ENCODE data around the gene COA3. TPM values are rescaled to one million over a fixed set of nuclear protein-coding genes. Genes with fewer than 3 reads are reported as not detected.
A peak's percentile ranks its signal among the peaks of the same experiment; 100 is the strongest.

Gene COA3
- total RNA-seq, 6 experiments from 2014 or later: 50.4 to 118 (median 68.3) TPM

DNA sequence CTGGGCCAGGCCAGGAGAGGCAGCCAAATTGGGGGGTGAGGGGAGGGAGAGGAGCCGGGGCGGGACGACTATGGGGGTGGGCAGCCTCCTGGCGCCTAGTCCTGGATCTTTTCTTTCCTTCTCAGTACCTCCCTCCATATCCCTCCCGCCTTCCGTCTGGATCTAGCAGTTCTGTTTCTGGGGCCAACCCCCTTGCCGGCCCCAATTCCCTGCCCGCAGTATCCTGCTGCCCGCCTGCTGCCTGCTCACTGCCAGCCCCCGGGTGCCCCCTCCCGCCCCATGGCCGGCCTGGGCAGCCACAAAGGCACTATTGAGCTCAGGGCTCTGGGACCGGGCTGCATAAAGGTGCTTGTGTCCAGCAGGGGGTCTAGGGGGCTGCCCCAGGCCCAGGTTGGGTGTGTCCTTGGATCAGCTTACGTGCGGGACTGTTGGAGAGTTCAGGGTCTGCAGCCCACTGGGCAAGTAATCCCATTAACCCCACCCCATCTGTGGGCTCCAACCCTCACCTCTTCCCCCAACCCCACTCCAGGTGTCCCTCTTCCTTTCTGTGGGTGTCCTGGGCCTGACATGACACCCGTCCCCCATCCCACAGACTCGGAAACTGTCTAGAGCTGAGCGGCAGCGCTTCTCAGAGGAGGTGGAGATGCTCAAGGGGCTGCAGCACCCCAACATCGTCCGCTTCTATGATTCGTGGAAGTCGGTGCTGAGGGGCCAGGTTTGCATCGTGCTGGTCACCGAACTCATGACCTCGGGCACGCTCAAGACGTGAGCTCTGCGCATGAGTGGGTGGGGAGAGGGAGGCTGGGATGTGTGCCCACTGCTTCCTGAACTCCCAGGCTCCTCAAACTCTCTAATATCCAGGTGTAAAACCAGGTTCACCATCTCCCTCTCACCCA, 16.1 kb downstream of the COA3 start:
- intact Hi-C loops (cut with DNase I): no loop called here
- no peaks in the 10 kb centered on the region for H3K9me3 ChIP-seq
- peaks cover 0 to 18% (median 8%) of the 10 kb centered on the region in 4 donors for H3K36me3 ChIP-seq
- H3K27me3 ChIP-seq: no peaks in the 10 kb centered on the region
- H3K27ac ChIP-seq: no peak overlapping the region
- ATAC-seq (no peak), DNase-seq (no peak)
- no peak overlapping the region for H3K4me3 ChIP-seq
- peaks cover 0 to 12% (median 0%) of the 10 kb centered on the region in 4 donors for H3K4me1 ChIP-seq
- WGBS (ENCODE audit: insufficient coverage, low coverage, low lambda C conversion rate, missing lambda C conversion rate): 26% methylated on average over 13 of the region's 29 CpGs
- TF ChIP-seq POLR2A (IDR thresholded peaks at IDR 0.05): no peak
- TF ChIP-seq CTCF (IDR thresholded peaks at IDR 0.05): no peak

DNA sequence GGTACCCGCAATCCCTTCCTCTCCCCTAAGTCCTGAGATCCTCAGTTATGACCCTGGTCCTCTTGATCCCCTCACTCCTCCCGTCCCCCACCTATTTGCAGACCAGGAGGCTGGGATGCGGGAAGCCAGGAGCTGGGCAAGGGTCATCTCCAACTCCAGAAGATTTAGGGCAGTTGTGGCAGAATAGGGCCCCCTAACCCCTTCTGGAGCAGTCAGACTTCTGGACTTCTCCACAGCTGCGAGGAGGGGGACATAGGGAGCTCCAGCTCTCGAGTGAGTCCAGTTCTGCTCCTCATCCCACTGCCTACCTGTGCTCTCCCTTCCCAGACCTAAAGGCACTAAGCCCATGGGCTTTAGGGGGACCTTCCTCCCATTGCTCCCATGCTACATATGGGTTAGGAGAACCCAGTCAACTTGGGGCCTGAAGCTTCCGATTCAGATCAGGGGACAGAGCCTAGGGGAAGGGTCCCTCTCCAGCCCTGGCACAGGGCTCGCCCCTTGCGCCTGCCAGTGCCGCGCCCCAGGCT, 16.8 kb downstream of the COA3 start:
- ATAC-seq (no peak), DNase-seq (no peak)
- 26% methylated on average over 5 of the region's 10 CpGs for WGBS (ENCODE audit: insufficient coverage, low coverage, low lambda C conversion rate, missing lambda C conversion rate)
- Histone ChIP-seq H3K9me3 (no peaks in the 10 kb centered on the region), H3K27ac (no peak overlapping the region), H3K27me3 (no peaks in the 10 kb centered on the region), H3K36me3 (peaks cover 0 to 25% (median 12%) of the 10 kb centered on the region in 4 donors), H3K4me1 (peaks cover 0 to 12% (median 0%) of the 10 kb centered on the region in 4 donors), H3K4me3 (no peak overlapping the region)
- intact Hi-C loops (cut with DNase I): no loop called here
- TF ChIP-seq POLR2A (IDR thresholded peaks at IDR 0.05): no peak
- no peak for TF ChIP-seq CTCF (IDR thresholded peaks at IDR 0.05)

DNA sequence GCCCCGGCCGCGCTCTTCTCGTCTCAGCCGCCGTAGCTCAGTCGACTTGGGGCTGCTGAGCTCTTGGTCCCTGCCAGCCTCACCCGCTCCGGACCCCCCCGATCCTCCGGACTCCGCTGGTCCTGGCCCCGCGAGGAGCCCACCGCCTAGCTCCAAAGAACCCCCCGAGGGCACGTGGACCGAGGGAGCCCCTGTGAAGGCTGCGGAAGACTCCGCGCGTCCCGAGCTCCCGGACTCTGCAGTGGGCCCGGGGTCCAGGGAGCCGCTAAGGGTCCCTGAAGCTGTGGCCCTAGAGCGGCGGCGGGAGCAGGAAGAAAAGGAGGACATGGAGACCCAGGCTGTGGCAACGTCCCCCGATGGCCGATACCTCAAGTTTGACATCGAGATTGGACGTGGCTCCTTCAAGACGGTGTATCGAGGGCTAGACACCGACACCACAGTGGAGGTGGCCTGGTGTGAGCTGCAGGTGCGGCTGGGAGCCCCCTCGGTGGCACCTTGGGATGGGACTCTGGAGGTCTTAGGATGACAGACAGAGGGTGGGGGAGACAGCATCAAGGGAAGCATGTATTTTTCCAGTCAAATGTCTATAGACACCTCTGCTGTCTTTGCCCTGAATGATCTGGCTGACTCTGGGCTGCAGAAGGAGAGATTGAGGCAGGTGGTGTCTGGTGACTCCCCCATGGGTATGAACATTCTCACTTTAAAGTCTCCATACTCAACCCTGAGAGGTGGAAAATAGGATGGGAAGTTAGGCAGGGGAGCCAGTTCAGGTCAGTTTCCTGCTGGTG, 17.5 kb downstream of the COA3 start:
- Histone ChIP-seq H3K9me3 (no peaks in the 10 kb centered on the region), H3K27me3 (no peaks in the 10 kb centered on the region), H3K36me3 (peaks cover 0 to 31% (median 15%) of the 10 kb centered on the region in 4 donors), H3K27ac (no peak overlapping the region), H3K4me1 (peaks cover 0 to 12% (median 0%) of the 10 kb centered on the region in 4 donors), H3K4me3 (peak overlapping the region in 2 of 3 donors; percentile 4 to 9)
- ATAC-seq (peak in 3 of 4 donors; percentile 4 to 16 (median 6)), DNase-seq (no peak)
- intact Hi-C loops (cut with DNase I): no loop called here
- WGBS (ENCODE audit: insufficient coverage, low coverage, low lambda C conversion rate, missing lambda C conversion rate): 5% methylated on average over 18 of the region's 39 CpGs
- TF ChIP-seq CTCF (IDR thresholded peaks at IDR 0.05) (no peak), POLR2A (IDR thresholded peaks at IDR 0.05) (no peak)

DNA sequence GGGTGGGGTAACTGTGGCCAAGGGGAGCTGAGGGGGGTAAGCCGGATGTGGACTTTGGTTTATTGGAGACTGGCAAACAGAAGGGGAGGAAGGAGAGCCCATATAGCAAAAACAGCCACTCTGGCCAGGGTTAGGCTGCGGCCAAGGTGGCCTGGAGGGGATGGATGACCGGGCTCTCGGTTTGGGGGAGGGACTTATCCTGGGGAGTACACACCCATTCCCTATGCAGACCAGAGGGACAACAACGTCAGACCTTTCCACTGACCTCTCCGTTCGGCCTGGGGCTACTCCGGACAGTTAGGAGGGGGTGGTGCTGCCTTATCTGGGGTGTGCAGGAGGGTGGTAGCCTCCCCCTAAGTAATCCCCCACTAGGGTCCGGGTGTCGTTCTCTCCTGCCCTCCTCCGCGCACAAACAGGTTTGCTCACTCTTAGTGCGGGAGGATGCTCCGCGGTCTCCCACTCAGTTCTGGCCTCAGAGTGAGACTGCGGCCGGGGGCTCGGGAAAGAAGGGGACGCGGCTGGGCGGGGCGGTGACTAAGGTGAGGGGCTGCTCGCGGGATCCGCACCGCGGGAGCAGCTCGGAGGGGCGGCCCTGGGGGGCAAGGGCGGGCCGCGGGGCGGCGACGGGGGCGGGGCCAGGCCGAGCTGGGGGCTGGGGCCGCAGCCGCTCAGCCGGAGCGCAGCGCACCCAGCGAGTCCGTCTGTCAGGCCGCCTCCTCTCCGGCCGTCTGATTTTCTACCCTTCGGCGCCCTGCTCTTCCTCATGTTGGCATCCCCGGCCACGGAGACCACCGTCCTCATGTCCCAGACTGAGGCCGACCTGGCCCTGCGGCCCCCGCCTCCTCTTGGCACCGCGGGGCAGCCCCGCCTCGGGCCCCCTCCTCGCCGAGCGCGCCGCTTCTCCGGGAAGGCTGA, 18.3 kb downstream of the COA3 start, which contains the start of gene WNK4:
TSS of gene WNK4 (plus strand) at position 675 of the 915 bp plus-strand sequence. CDS start at position 764, 89 bp downstream.
- intact Hi-C loops (cut with DNase I): no loop called here
- Histone ChIP-seq H3K27me3 (no peaks in the 10 kb centered on the region), H3K27ac (no peak within 1 kb of the TSS), H3K4me3 (peak within 1 kb of the TSS in 2 of 3 donors; percentile 4 to 9), H3K4me1 (peaks cover 0 to 12% (median 0%) of the 10 kb centered on the region in 4 donors), H3K9me3 (no peaks in the 10 kb centered on the region), H3K36me3 (peaks cover 0 to 36% (median 18%) of the 10 kb centered on the region in 4 donors)
- peak; percentile 34 to 51 (median 42) for ATAC-seq
- peak in 1 of 3 donors; percentile 27 for DNase-seq
- TF ChIP-seq POLR2A (IDR thresholded peaks at IDR 0.05) (no peak), CTCF (IDR thresholded peaks at IDR 0.05) (no peak)
- 26% methylated on average over 6 of the region's 65 CpGs for WGBS (ENCODE audit: insufficient coverage, low coverage, low lambda C conversion rate, missing lambda C conversion rate)
